GM10266 (cell line): Measurements from ENCODE around the gene ITPKC.
A peak's percentile ranks its signal among the peaks of the same experiment; 100 is the strongest.

Source experiments
- DNase-seq: peaks from one replicate; pipeline ENCODE4 v3.0.0; 2012; ENCODE audit errors: extremely low spot score
- TF ChIP-seq, protein P1 (sequence below): IDR thresholded peaks from 2 replicates; pipeline ENCODE4 v1.5.1; 2012; ENCODE audit warnings: mild to moderate bottlenecking, low read depth; ENCODE audit not compliant: control insufficient read depth, insufficient read depth; ENCODE audit errors: missing control alignments

ITPKC gene

DNA sequence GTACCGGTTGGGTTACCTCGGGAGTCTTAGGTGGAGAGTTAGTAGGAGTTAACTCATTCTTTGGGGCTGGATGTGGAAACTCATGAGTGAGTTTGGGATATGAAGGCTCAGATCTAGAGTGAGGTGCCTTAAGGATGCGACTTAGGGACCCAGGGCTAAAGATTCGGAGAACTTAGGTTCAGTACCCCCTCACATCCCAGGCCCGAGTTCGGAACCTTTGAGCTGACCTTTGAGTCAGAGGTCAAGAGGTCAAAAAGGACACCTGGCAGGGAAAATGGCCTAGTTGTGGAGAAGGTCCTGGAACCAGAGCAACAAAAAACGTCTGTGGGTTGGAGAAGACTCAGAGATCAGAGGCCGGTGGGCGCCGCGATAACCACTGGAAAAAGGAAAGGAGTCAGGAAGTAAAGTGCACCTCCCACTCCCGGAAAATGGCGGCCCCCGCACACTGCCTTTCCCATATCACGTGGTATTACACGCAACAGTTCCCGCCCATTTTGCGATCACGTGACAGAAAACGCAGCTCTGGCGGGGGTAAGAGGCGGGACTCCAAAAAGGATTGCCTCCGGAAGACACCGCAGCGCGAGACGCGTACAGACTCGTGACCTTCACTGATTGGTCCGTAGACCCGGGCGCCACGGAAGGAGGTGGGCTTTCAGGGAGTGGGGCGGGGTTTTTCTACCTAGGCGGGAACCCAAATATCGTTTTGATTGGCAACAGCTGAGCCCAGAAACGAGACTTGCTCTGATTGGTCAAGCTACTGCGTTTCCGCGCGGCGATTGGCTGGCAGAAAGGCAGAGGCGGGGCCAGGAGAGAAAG, 33.4 kb downstream of the ITPKC start, which contains the start of gene ACTMAP:
ACTMAP (minus strand) TSS at position 420 of the 816 bp plus-strand sequence. CDS start 674 bp downstream, outside the sequence.
- TF ChIP-seq, protein P1, sequence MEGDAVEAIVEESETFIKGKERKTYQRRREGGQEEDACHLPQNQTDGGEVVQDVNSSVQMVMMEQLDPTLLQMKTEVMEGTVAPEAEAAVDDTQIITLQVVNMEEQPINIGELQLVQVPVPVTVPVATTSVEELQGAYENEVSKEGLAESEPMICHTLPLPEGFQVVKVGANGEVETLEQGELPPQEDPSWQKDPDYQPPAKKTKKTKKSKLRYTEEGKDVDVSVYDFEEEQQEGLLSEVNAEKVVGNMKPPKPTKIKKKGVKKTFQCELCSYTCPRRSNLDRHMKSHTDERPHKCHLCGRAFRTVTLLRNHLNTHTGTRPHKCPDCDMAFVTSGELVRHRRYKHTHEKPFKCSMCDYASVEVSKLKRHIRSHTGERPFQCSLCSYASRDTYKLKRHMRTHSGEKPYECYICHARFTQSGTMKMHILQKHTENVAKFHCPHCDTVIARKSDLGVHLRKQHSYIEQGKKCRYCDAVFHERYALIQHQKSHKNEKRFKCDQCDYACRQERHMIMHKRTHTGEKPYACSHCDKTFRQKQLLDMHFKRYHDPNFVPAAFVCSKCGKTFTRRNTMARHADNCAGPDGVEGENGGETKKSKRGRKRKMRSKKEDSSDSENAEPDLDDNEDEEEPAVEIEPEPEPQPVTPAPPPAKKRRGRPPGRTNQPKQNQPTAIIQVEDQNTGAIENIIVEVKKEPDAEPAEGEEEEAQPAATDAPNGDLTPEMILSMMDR = no peak
- peak; percentile 97 for DNase-seq

DNA sequence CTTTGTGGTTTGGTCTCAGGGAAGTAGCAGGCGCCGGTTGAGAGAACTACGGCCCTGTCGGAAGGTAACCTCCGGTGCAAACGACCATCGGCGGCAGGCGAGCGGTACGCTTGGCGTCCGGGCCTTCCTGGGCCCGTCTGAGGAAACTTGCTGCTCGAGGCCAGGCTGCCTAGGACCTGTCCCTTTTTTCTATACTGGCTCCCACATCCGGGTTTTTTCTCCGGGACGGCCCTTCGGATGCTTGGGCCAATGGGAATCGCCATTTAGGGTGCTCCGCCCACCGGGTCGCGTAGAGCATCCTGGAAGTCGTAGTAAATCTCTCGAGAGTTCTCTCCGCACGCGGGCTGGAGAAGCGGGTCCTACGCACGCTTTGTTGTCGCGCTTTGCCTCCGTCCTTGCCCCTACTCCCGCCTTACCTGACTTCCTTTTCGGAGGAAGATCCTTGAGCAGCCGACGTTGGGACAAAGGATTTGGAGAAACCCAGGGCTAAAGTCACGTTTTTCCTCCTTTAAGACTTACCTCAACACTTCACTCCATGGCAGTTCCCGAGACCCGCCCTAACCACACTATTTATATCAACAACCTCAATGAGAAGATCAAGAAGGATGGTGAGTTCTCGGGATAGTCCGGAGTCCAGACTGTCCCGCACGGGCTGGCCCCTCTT, 34.1 kb downstream of the ITPKC start, which contains the start of gene SNRPA:
SNRPA (plus strand) TSS at position 330 of the 664 bp plus-strand sequence; CDS start at position 536, 206 bp downstream.
- TF ChIP-seq, protein P1 = no peak
- peak; percentile 91 for DNase-seq

DNA sequence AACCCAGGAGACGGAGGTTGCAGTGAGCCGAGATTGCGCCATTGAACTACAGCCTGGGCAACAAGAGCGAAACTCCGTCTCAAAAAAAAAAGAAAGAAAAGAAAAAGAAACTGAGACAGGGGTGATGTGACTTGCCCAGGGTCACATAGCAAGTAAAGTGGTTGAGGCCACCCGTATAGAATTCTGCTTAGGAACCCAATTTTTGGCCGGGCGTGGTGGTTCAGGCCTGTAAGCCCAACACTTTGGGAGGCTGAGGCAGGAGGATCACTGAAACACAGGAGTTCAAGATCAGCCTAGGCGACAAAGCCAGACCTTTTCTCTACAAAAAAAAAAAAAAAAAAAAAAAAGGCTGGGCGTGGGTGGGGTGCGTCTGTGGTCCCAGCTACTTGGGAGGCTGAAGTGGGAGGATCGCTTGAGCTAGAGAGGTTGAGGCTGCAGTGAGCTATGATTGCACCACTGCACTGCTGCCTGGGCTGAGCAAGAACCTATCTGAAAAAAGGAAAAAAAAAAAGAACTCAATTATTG, 35.4 kb downstream of the ITPKC start:
- no peak for DNase-seq
- TF ChIP-seq, protein P1 = no peak

DNA sequence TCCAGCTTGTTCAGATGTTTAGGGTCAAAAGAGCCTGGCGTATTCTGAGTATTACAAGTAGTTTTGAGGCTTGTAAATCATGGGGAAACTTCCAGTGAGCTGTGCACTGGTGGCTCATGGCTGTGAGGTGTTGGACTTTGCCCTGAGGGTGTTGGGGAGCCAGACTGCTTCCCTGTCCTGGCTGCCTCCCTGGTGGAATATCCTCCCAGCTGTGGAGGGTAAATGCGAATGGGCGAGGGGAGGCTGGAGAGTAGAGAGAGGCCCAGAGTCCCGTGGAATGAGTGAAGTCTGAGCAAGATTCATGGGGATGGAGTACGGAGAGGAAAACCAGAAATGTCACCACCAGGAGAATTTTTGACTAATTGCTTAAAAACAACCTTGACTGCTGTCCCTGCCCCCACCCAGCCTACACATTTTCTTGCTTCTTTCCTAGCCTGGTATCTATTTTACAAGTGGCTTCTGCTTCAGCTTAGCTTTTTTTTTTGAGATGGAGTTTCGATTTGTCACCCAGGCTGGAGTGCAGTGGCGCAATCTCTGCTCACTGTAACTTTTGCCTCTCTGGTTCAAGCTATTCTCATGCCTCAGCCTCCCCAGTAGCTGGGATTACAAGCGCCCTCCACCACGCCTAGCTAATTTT, 37.8 kb downstream of the ITPKC start:
- TF ChIP-seq, protein P1 = no peak
- DNase-seq = no peak

DNA sequence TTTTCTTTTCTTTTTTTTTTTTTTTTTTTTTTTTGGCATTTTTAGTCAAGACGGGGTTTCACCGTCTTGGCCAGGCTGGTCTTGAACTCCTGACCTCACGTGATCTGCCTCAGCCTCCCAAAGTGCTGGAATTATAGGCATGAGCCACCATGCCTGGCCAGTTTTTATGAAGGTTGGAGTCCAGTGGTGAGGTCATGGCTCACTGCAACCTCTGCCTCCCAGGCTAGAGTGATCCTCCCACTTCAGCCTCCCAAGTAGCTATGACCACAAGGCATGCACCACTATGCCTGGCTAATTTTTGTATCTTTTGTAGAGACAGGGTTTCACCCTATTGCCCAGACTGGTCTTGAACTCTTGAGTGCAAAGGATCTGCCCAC, 38.3 kb downstream of the ITPKC start:
- TF ChIP-seq, protein P1 = no peak

DNA sequence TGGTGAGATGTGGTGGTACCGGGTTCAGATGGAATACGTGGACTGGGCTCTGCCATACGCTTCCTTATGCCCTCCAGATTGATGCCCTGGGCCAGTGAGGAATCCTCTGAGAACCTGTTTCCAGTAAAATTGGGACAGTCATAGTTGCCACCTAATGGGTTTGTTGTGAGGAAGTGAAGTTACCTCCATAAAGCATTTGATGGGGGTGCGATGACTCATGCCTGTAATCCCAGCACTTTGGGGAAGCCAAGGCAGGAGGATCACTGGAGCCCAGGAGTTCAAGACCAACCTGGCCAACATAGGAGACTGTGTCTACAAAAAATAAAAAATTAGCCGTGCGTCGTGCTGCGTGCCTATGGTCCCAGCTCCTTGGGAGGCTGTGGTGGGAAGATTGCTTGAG, 38.9 kb downstream of the ITPKC start:
- DNase-seq = no peak
- TF ChIP-seq, protein P1 = no peak

More for the DNA sequence above, 38.3 kb downstream of the ITPKC start:
- DNase-seq = no peak
